Mucosa of gallbladder (tissue), 1 donor: ENCODE measurements around the gene HDGF. TPM values are rescaled to one million over a fixed set of nuclear protein-coding genes. Genes with fewer than 3 reads are reported as not detected.
A peak's percentile ranks its signal among the peaks of the same experiment; 100 is the strongest.

Source experiments
- DNase-seq: peaks from one replicate; pipeline ENCODE4 v3.0.0-alpha.2; 2020; ENCODE audit warnings: low spot score
- total RNA-seq: library from RNA; stranded (reverse); gene quantifications from one replicate; pipeline ENCODE4 v1.2.1, GENCODE V29; 2021
- donor health status: DM: no; HTN: no; CAD: no.

The HDGF gene
- 170 TPM for total RNA-seq

DNA sequence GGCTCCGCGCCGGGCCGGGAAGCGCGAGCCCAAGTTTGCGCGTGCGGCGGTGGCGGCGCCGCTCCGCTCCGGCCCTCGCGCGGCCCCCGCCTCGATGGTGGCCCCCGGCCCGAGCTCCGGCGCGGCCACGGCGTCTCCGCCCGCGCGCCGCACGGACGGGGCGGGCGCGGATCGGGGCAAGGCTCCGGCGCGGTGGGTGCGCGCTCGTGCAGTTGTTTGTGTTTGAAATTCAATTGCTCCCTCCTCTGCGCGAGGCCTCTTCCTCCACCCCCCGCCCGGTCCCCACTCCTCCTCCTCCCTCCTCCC, at the start of gene HDGF:
Gene HDGF, minus strand, starts transcription at position 225 of the 306 bp plus-strand sequence. CDS start 246 bp downstream, outside the sequence.
- DNase-seq, result no peak

DNA sequence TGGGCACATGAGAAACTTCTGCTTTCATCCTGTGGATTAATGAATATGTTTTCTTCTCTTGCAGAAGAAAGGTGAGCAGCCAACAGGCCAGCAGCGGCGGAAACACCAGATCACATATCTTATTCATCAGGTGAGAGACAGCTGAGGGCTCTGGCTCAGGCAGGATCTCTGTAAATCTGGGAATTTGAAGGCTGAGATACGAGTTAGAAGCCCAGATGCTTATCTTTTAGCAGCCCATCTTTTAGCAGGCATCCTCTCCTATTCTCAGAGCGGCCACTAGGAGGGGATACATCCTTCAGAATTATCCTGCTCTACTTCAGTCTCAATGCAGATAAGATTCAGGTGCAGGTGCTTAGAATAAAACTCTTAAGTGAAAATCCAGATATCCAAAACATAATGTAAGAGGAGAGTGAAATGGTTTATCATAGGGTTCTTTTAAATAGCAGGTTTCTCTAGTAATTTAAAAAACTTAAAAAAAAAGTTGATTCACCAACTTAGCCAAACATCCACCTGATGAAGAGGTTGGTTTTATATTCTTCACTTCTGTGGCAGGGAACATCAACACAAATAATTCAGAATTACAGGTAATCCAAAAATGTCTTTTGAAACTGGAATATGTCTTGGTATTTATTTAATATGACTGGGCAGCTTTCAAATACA, 45.9 kb upstream of the HDGF start:
- DNase-seq, result peak; percentile 32

DNA sequence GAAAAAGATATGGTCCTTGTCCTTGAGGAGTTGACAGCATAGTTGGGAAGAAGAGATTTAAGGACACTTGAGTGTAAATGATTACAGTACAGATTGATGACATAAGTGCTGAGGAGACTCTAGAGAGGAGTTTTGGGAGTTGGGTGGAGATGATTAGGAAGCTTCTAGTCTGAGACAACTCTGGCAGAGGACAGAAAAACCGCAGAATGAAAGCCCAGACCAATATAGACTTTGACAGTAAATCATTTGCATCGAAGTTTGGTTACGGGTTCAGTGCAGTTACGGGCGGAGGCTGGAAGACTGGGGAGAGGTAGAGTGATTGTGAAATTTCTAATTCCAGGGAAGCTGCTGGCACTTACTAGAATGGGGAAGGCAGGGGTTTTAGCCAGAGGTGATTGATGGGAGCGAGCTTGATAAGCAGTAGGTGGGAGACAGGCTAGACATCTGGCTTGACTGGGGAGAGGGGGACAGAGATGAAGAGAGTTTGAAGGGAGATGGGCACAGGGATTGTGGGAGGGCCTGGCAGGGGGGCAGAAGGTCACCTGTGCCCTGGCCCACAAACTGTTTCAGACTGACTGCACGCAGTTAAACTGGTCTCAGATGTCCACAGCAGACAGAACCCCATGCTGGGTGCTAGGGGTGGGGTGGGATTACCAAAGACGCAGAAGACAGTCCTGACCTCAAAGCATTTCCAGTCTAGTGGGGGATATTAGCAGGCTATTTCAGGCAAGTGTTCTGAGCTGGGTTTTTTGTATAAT, 45.0 kb upstream of the HDGF start:
- DNase-seq, result no peak

GRCh38 chr1:156795787-156796186, 44.3 kb upstream of the HDGF start:
- DNase-seq, result no peak

- DNase-seq, result no peak
These were observed 43.9 kb upstream of the HDGF start for GRCh38 chr1:156795374-156795733.

- DNase-seq, result no peak
These were observed 43.3 kb upstream of the HDGF start for GRCh38 chr1:156794506-156795373.

DNA sequence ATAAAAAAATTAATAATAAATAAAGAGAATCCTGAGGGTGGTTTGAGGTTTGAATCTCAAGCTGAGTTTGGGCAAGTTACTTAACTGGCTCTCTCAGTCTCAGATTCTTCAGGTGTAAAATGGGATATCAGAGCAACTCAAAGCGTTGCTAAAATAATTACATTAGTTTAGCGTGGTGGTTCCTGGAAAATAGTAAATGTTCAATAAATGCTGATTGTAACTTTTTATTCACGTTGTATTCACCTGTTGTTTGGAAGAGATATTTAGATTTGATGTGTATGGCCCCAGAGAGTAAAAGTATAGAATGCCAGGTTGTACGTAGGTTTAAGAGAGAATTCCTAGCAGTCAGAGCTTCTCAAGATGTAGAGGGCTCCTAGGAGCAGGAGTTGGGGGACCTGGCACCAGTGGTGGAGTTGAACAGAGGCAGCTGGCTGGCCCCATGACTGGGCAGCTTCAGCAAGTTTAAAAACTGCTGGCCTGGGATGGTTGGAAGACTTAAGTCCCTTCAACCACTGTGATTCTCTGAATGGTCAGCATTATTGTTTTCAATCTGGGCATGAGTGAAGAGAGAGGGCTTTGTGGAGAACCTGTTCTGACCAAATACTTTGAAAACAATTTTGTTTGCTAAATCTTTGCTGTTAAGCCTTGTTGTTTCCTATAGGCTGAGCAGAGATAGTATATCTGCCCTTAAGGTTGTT, 38.3 kb upstream of the HDGF start:
- DNase-seq, result no peak

GRCh38 chr1:156788136-156788535, 36.7 kb upstream of the HDGF start:
- no peak for DNase-seq

DNA sequence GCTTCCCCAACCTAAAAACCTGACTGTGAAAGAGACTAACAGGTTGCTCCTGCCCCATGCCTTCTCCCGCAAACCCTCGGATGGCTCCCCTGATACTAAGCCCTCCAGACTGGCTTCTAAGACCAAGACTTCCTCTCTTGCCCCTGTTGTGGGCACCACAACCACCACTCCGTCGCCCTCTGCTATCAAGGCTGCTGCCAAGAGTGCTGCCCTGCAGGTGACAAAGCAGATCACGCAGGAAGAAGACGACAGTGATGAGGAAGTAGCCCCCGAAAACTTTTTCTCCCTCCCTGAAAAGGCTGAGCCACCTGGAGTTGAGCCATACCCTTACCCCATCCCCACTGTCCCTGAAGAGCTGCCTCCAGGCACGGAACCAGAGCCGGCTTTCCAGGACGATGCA, 35.2 kb upstream of the HDGF start:
- DNase-seq, result no peak

DNA sequence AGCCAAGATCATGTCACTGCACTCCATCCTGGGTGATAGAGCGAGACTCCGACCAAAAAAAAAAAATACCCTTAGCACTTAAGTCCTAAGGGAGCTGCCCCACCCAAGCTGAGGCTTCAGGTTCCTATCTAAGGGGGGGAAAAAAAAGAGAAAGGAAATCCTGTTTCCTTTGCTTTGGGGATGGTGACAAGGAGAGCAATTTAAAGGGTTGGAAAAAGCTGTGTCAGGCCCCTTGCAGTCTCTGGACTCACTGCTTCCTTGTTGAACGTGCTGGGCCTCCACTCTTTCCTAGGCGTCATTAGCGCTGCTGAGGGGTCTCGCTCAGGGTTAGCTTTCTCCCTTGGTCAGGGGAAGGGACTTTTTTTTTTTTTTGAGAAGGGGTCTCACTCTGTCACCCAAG, 34.0 kb upstream of the HDGF start:
- no peak for DNase-seq

- no peak for DNase-seq
These were observed 30.2 kb upstream of the HDGF start for GRCh38 chr1:156781585-156782186.

- DNase-seq, result no peak
These were observed 26.1 kb upstream of the HDGF start for GRCh38 chr1:156777573-156777972.

DNA sequence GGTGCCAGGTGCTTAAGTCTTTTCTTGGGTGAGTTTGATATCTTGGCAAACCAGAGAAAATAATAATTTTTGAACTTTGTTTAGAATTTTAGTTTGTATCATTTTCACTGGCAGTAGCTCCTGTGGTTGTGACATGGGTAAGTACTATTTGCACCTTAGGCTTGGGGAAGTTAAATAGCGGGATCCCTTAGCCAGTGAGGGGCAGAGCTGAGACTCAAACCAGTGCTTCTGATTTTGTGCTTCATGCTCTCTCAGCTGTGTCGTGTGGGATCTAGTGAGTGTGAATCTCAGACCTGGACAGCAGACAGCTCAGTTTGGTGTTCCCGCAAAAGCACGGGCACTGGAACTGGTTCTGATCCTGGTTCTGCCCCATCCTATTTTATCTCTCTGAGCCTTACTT, 25.5 kb upstream of the HDGF start:
- DNase-seq, result no peak

- no peak for DNase-seq
These were observed 24.3 kb upstream of the HDGF start for GRCh38 chr1:156775799-156776198.

- no peak for DNase-seq
These were observed 22.1 kb upstream of the HDGF start for GRCh38 chr1:156773607-156774006.

- no peak for DNase-seq
These were observed 21.4 kb upstream of the HDGF start for GRCh38 chr1:156772728-156773497.

- DNase-seq, result no peak
These were observed 20.7 kb upstream of the HDGF start for GRCh38 chr1:156772222-156772621.

DNA sequence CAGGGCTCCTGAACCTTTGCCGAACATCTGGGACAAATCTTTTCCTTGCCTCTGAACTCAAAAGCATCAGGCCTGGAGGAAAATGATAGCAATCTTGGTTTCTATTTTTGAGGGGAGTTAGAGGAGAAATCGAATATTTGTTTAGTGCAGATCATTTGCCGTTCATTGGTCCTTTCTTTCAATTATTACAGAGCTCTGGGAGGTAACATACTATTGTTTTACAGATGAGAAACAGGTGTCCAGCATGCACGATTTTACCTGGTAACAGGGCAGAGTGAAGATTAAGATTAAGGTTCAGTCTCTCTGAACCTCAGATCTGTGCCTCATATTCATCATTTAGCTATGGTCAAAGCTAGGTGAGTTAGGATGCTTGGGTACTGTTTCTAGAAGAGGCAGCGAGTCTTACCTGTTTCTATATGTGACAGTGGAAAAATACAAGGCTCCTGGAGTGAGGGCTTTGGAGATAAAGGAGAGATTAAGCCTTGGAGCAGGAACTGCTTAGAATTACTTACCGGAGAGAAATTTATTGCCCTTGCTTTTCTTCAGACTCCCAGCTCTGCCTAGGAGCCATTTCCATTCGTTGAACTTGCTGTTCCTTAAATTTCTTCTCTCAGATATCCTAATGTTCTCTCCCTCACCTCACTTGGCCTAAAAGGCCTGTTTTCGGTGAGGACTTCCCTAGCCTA, 17.3 kb upstream of the HDGF start:
- DNase-seq, result no peak

- no peak for DNase-seq
These were observed 16.6 kb upstream of the HDGF start for GRCh38 chr1:156767879-156768604.
